HepG2 (cell line): Measurements from ENCODE around the gene CRYGS. TPM values are rescaled to one million over a fixed set of nuclear protein-coding genes. Genes with fewer than 3 reads are reported as not detected.
"Not testable (repeated sequence)": the region's sequence is repeated elsewhere in the genome, so short reads cannot be mapped to it uniquely, and the experiment has no call there.

Experiments
- ATAC-seq: fragments of 200-7000 bp; cut with Tn5 transposase; 3 replicates; pipeline ENCODE4 v1.9.1; 2020; ENCODE audit warnings: mild to moderate bottlenecking, moderate library complexity
- BruUV-seq: library from RNA; stranded (reverse); fragments of 400-500 nt; replicated peaks from 2 replicates; lab custom pipeline; 2021; lab: Mats Ljungman, UMichigan
- CTCF ChIA-PET: fragments of 300-600 bp; formaldehyde crosslinking; extraction: SDS; loops from one replicate; lab custom pipeline; 2021; ENCODE audit warnings: low total read pairs, inconsistent platforms, low intra/inter-chr PET ratio; lab: Yijun Ruan, JAX
- POLR2A ChIA-PET: fragments of 350-600 bp; sonication (Branson Sonifier 250); formaldehyde crosslinking; loops from one replicate; lab custom pipeline; 2020; ENCODE audit warnings: antibody characterized with exemption, inconsistent platforms; lab: Yijun Ruan, JAX
- DNase-seq: peaks from one replicate; pipeline ENCODE4 v3.0.0-alpha.2; 2015; ENCODE audit warnings: low spot score
- FAIRE-seq: peaks from 3 replicates; lab custom pipeline; 2011; peaks lifted over from hg19 to GRCh38; lab: Jason Lieb, UNC
- H2AFZ ChIP-seq: one replicate; pipeline ENCODE4 v1.6.1; 2011; ENCODE audit warnings: low read length, inconsistent platforms
- H3K27ac ChIP-seq: fragments of 300-600 bp; 3 replicates; pipeline ENCODE4 v1.8.0; 2011; ENCODE audit warnings: mixed run types, mild to moderate bottlenecking, mixed read lengths, low read length, inconsistent platforms; ENCODE audit not compliant: insufficient read depth; ENCODE audit errors: extremely low read length
- H3K27me3 ChIP-seq, 2 experiments: fragments of 200-600 bp in 1 of 2; 2 replicates in 1 of 2; 3 replicates in 1 of 2; pipeline versions ENCODE4 v1.6.0 to v1.8.0; 2011; ENCODE audit warnings: low read length in 2 of 2, mild to moderate bottlenecking in 2 of 2, moderate library complexity in 2 of 2, inconsistent platforms in 1 of 2; ENCODE audit not compliant: insufficient read depth in 2 of 2, control insufficient read depth in 1 of 2
- H3K36me3 ChIP-seq, 2 experiments: fragments of 200-600 bp in 1 of 2; replicated peaks in 1 of 2; 2 replicates in 1 of 2; 3 replicates in 1 of 2; pipeline versions ENCODE4 v1.5.1 to v1.8.0; 2011; ENCODE audit warnings: low read length in 2 of 2, inconsistent platforms in 1 of 2; ENCODE audit not compliant: insufficient read depth in 2 of 2, control insufficient read depth in 1 of 2
- H3K4me1 ChIP-seq: 2 replicates; pipeline ENCODE4 v1.5.1; 2012; ENCODE audit warnings: low read length, inconsistent platforms; ENCODE audit not compliant: insufficient read depth
- H3K4me2 ChIP-seq: 2 replicates; pipeline ENCODE4 v1.6.0; 2011; ENCODE audit warnings: low read depth, low read length, inconsistent platforms
- H3K4me3 ChIP-seq, 3 experiments: fragments of 200-600 bp in 1 of 3; sonication (generic), shearing (Covaris generic) in 1 of 3; replicated peaks in 1 of 3; 2 replicates each; pipeline ENCODE4 v1.5.1; 2011 to 2016; ENCODE audit warnings: low read length in 3 of 3, inconsistent platforms in 2 of 3, low read depth in 2 of 3, mild to moderate bottlenecking in 2 of 3, control low read depth in 1 of 3, mixed read lengths in 1 of 3; ENCODE audit not compliant: insufficient read depth in 1 of 3
- H3K79me2 ChIP-seq: one replicate; pipeline ENCODE4 v1.6.1; 2011; ENCODE audit warnings: low read length, inconsistent platforms; ENCODE audit not compliant: insufficient read depth
- H3K9ac ChIP-seq: 2 replicates; pipeline ENCODE4 v1.6.0; 2011; ENCODE audit warnings: mild to moderate bottlenecking, low read depth, low read length, inconsistent platforms; ENCODE audit not compliant: insufficient read depth
- H3K9me3 ChIP-seq: 2 replicates; pipeline ENCODE4 v1.5.1; 2012; ENCODE audit warnings: mild to moderate bottlenecking, low read length
- H4K20me1 ChIP-seq: 2 replicates; pipeline ENCODE4 v1.6.0; 2011; ENCODE audit warnings: inconsistent platforms, mild to moderate bottlenecking, low read length, moderate library complexity; ENCODE audit not compliant: insufficient read depth
- MED13 ChIP-seq: sonication (generic); formaldehyde crosslinking; IDR thresholded peaks from 2 replicates; pipeline ENCODE4 v1.5.0; 2020; ENCODE audit warnings: missing genetic modification reagents
- NFKBIZ ChIP-seq: IDR thresholded peaks from 2 replicates; pipeline ENCODE4 v1.6.1; 2018; ENCODE audit warnings: missing genetic modification reagents, missing compliant biosample characterization
- ZNF460 ChIP-seq: sonication (generic); formaldehyde crosslinking; IDR thresholded peaks from 2 replicates; pipeline ENCODE4 v1.5.1; 2020; ENCODE audit warnings: missing genetic modification reagents, mild to moderate bottlenecking, borderline replicate concordance
- ZNF563 ChIP-seq: sonication (generic); formaldehyde crosslinking; IDR thresholded peaks from 2 replicates; pipeline ENCODE4 v1.8.0; 2022; ENCODE audit warnings: mild to moderate bottlenecking, moderate library complexity, missing genetic modification reagents
- WGBS: methylation state at CpG from one replicate; pipeline ENCODE4 v1.1.6; 2017; ENCODE audit warnings: low lambda C conversion rate; 5-methylcytosine and 5-hydroxymethylcytosine counted together
- in situ Hi-C: cut with HindIII; loops from 2 replicates; pipeline ENCODE4 v1.10.0; 2017; ENCODE audit warnings: low pct_unique_long_range_greater_than_20kb; ENCODE audit not compliant: extremely low pct_ligation_motif_present
- intact Hi-C: fragments of 100-400 bp; cut with micrococcal nuclease; formaldehyde crosslinking; loops from one replicate; pipeline ENCODE4 v1.10.0; 2022; ENCODE audit not compliant: unreplicated experiment
- polyA plus RNA-seq, 8 experiments: library from polyadenylated mRNA; depleted of rRNA in 3 of 8; stranded (reverse) in 7 of 8; unstranded in 1 of 8; fragments of >200 nt; fragmentation: Illumina TruSeq in 4 of 8; extraction: Trizol in 4 of 8; gene quantifications; 2 replicates each; pipeline versions ENCODE4 v1.2.1 to v1.2.3, GENCODE V29; 2011 to 2016; ENCODE audit warnings: low read depth in 4 of 8, missing spikeins in 1 of 8, mixed read lengths in 1 of 8; ENCODE audit not compliant: insufficient read depth in 1 of 8
- total RNA-seq, 5 experiments: library from RNA; depleted of rRNA; stranded (reverse); fragments of >200 nt; fragmentation: Illumina TruSeq; extraction: Trizol; gene quantifications; 2 replicates each; pipeline ENCODE4 v1.2.3, GENCODE V29; 2016; ENCODE audit warnings: low read depth in 1 of 5

CRYGS gene
- total and polyA plus RNA-seq, 2 of the 13 experiments (the other 11 are each of a cell fraction or from before 2014, with no cell fraction given), result 2.1 to 6.7 TPM

GRCh38 chr3:186498022-186498421, 46.2 kb downstream of the CRYGS start:
- FAIRE-seq, H3K4me2 ChIP-seq, H3K4me3 ChIP-seq, CTCF ChIA-PET, H3K36me3 ChIP-seq, H3K27ac ChIP-seq, intact Hi-C loops, BruUV-seq, POLR2A ChIA-PET, in situ Hi-C loops, H3K9ac ChIP-seq, DNase-seq, H2AFZ ChIP-seq, H3K27me3 ChIP-seq, H3K79me2 ChIP-seq, H3K9me3 ChIP-seq, ATAC-seq, H4K20me1 ChIP-seq: not testable (repeated sequence)
- H3K4me1 ChIP-seq, result peaks cover 11% of the 10 kb centered on the region
- WGBS, result 60% methylated on average over 2 of the region's 2 CpGs

- no peaks in the 10 kb centered on the region for H3K36me3 ChIP-seq
- DNase-seq, result no peak
- in situ Hi-C loops (no loop called here), intact Hi-C loops (no loop called here)
- ChIA-PET POLR2A (no interaction called here), CTCF (no interaction called here)
- H3K27ac ChIP-seq, result no peak overlapping the region
- no CpG with 5 or more reads among the region's 4 CpGs for WGBS
- no peak for FAIRE-seq
- peak; percentile 45; the same call in 2 of the 3 replicates for ATAC-seq
- no peak overlapping the region for H3K4me2 ChIP-seq
- H3K27me3 ChIP-seq, result peaks cover 0 to 7% of the 10 kb centered on the region in 2 experiments; a peak in 2 of 5 replicates
- no peaks in the 10 kb centered on the region for H3K9me3 ChIP-seq
- no TSS peak for BruUV-seq
- H2AFZ ChIP-seq, result no peak overlapping the region
- H3K4me3 ChIP-seq, result no peak overlapping the region
- no peak for TF ChIP-seq MED13
- TF ChIP-seq NFKBIZ, result no peak
- no peak for TF ChIP-seq ZNF460 (CRISPR knock-in tag)
- TF ChIP-seq ZNF563 (CRISPR knock-in tag), result no peak
- H3K79me2 ChIP-seq, result no peaks in the 10 kb centered on the region
- H3K9ac ChIP-seq, result no peak overlapping the region
- H4K20me1 ChIP-seq, result no peaks in the 10 kb centered on the region
- H3K4me1 ChIP-seq, result peaks cover 11% of the 10 kb centered on the region
Measured at GRCh38 chr3:186497608-186498007, 46.6 kb downstream of the CRYGS start.
